GM12892 (cell line): ENCODE results near the gene CCDC6.

ENCODE experiments used
- POLR2A ChIP-seq: IDR thresholded peaks from 2 replicates; pipeline ENCODE4 v1.6.1; 2011; ENCODE audit warnings: low read depth, low read length, control low read depth
- POLR2AphosphoS5 ChIP-seq: IDR thresholded peaks from 2 replicates; pipeline ENCODE4 v1.6.1; 2011; ENCODE audit warnings: low read depth, low read length, control low read depth
- TAF1 ChIP-seq: IDR thresholded peaks from 2 replicates; pipeline ENCODE4 v1.6.1; 2011; ENCODE audit warnings: low read depth, mild to moderate bottlenecking, control low read depth, low read length, borderline replicate concordance

- no peak for TF ChIP-seq POLR2A
- no peak for TF ChIP-seq POLR2AphosphoS5
- TF ChIP-seq TAF1 = no peak
These were observed 62.6 kb downstream of the CCDC6 start for GRCh38 chr10:59843748-59844147.
